Fibroblast of skin of right quadriceps (primary cell): ENCODE results near the gene MAD1L1.
"Not testable (repeated sequence)": the region's sequence is repeated elsewhere in the genome, so short reads cannot be mapped to it uniquely, and the experiment has no call there.

Experiments used
- DNase-seq: peaks from one replicate; pipeline ENCODE4 v3.0.0-alpha.2; 2013

The MAD1L1 gene

GRCh38 chr7:2080477-2080876 lies 152.3 kb downstream of the MAD1L1 start:
- no peak for DNase-seq

- no peak for DNase-seq
Observed at GRCh38 chr7:2080060-2080387, 152.7 kb downstream of the MAD1L1 start.

- DNase-seq: peak; percentile 22
Observed at GRCh38 chr7:2079332-2080059, 153.2 kb downstream of the MAD1L1 start.

DNA sequence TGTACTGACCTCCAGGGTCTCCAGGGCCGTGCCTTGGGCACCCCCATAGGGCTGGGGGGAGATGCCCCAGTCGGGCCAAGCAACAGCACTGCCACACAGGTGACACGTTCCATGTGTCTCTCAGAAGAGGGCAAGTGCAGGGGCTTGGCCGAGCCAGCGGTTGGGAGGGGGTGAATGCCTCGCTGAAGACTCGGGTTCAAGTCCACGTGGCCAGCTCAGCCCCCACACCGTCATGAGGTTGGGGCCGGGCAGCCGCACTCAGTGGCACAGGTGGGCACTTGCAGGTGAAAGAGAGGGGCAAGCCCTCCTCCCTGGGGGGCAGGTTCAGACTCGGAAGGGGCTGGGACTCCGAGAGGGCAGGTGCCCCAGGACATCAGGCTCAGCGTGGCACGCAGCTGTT lies 153.8 kb downstream of the MAD1L1 start:
- DNase-seq: no peak

DNA sequence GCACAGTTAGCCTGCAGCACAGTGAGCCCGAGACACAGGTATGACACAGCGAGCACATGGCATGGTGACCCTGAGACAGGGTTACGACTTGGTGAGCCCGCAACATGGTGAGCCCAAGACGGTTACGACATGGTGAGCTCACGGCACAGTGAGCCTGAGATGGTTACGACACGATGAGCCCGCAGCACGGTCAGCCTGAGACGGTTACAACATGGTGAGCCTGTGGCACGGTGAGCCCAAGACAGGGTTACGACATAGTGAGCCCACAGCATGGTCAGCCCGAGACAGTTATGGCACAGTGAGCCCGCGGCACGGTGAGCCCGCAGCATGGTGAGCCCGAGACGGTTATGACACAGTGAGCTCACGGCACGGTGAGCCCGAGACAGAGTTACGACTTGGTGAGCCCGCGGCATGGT lies 156.1 kb downstream of the MAD1L1 start:
- DNase-seq: no peak

GRCh38 chr7:2075811-2076210 lies 156.9 kb downstream of the MAD1L1 start:
- DNase-seq: no peak

DNA sequence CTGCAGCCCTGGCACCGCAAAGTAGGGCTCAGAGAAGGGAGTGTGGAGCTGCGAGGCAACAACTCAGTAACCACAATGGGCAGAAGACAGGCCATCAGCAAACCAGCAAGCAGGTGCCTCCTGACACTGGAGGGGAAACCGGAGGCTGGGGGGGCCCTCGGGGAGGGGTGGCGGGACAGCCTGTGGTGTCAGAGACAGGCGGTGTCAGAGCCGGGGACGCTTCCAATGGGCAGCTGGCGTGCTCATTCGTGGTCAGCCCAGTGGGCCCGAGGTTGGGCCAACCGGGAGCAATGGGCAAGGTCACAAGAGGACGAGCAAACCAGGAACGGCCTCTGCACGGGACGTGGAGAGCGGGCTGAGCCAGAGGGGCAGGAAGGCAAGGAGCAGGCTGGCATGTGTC lies 158.1 kb downstream of the MAD1L1 start:
- no peak for DNase-seq

GRCh38 chr7:2072798-2073197 lies 159.9 kb downstream of the MAD1L1 start:
- no peak for DNase-seq

DNA sequence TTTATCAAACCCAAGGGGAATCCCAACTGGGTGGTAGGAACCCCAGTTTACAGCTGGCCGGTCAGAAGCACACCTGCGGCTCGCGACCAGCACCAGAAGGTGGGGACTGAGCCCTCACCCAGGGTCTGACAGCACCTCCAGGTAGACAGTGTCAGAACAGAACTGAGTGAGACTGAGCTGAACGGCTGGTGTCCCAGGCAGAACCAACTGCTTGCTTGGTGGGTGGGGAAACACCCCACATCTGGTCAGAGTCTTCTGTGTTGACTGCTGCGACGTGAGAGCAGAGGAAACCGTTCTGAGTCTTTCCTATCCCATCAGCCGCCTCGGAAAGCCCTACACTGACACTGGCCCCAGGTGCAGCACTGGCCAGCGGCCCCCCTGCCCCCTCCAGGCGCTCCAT lies 160.7 kb downstream of the MAD1L1 start:
- no peak for DNase-seq

DNA sequence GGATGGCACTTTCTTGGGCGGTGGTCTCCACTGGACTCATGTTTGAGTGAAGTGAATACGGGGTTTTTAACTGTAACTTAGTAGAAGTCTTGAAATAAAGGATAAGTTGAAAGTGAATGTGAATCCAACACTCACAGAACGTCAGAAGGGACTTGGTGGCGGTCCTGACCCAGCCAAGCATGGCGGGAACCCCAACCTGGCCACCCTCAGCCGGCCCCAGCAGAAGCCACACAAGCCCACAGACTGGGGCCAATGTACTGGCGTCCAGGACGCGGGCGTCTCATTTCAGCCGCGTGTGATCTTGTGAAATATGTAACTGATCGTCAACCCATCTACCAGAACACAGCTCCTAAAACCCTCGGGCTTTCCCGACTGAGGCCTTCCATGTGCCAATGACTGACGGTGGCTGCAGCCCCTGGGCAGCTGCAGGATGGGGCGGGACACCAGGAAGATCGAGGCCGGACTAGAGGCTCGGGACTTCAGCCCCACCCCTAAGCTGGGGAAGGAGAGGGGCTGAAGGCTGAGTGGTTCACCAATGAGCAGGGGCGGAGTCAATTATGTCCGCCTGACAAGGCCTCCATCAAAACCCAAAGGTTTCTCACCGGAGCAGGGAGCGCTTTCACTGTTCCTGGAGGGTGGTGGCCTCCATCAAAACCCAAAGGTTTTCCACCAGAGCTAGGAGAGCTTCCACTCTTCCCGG lies 161.5 kb downstream of the MAD1L1 start:
- no peak for DNase-seq

DNA sequence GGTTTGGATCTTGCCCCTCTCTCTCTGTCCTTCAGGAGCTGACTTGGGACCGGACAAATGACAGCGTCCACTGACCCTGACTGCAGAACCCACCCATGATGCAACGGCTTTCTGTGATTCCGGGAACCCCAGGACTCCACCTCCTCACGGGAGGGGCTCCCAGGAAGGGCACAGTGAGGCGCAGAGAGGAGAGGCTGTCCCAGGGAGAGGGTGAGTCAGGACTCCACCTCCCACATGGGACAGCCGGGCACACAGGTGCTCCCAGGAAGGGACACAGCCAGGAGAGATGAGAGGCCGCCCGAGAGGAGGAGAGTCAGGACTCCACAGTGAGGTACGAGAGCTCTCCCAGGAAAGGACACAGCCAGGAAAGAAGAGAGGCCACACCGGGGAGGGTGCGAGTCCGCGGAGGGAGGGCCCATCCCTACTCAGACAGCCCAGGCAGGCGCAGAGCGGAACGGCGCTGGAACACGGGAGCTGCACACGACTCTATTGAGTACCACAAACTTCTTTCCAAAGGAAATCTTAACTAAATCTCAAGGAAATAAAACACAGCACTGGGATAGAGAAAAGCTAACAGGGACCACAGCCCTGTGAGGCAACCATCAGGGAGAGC lies 162.5 kb downstream of the MAD1L1 start:
- no peak for DNase-seq

DNA sequence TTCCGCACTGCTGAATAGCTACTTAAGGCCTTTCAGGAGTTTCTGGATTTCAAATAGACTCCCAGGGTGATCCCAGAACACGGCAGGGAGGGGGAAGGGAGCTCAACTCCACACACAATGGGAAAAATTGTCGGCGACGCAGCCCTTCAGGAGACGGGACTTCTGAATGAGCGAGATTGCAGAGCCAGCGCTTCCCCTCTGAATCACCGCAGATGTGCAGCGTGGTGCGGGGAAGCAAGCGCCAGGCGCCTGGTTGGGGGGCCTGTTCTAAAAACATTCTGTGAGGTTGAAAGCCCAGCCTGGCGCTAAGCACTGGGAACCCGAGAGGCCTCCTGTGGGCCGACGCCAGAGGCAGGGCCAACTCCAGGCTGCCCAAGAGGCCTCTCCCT lies 163.3 kb downstream of the MAD1L1 start:
- DNase-seq: peak; percentile 67

- DNase-seq: no peak
Observed at GRCh38 chr7:2068693-2069471, 163.9 kb downstream of the MAD1L1 start.

GRCh38 chr7:2066251-2066919 lies 166.4 kb downstream of the MAD1L1 start:
- DNase-seq: no peak

DNA sequence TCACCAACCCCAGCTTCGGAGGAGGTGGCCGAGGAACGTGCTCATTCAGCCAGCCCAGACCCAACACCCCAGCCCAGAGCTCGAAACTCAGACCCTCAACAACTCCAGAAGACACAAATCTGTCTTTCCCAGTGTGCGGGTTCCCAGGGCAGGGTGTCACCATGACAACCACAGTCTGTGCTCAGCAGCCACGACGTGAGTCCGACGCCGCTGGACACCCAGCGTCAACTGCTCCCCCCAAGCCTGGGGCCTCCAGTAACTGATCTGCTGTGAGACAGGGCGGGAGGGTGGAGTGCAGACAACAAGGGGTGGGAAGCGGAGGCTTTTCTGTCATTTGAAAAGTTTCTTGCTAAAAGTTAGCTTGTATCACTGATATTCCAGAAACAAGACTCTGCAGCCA lies 167.2 kb downstream of the MAD1L1 start:
- DNase-seq: no peak

GRCh38 chr7:2063563-2064260 lies 169.0 kb downstream of the MAD1L1 start:
- DNase-seq: peak; percentile 31

DNA sequence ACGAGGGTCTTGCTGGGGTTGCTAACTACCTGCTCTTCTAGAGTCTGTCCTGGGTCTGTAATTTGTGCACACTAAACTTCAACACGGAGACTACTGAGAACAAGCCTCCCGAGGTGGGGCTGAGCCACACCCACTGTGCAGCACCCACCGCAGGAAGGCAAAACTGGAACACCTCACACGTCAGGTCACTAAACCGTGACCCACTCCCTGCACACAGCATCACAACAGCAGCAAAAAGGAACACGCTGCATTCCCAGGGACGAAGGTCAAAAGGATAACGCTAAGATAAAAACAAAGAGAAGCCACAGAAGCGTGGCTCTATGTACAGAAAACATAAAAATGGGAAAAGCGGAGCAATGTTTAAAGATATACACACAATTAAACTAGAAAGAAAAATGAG lies 170.1 kb downstream of the MAD1L1 start:
- DNase-seq: no peak

GRCh38 chr7:2060701-2061100 lies 172.0 kb downstream of the MAD1L1 start:
- DNase-seq: no peak

DNA sequence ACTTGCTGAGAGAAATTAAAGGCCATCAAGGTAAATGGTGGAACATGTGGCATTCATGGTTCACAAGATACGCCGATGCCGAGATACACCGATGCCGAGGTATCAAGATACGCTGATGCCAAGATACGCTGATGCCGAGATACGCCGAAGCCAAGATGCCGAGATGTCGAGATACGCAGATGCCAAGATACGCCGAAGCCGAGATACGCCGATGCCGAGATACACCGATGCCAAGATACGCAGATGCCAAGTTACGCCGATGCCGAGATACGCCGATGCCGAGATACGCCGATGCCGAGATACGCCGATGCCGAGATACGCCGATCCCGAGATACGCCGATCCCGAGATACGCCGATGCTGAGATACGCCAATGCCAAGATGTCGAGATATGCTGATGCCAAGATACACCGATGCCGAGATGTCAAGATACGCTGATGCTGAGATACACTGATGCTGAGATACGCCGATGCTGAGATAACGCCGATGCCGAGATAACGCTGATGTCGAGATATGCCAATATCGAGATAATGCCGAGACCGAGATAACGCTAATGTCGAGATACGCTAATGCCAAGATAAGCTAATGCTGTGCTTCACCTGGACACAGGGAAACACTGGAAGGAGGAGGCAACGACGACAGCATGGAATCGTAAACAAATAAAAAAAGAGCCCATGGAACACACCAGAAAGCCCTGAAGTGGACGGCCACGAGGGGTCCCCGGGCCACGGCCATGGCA lies 172.6 kb downstream of the MAD1L1 start:
- no peak for DNase-seq

GRCh38 chr7:2058246-2058645 lies 174.5 kb downstream of the MAD1L1 start:
- not testable (repeated sequence) for DNase-seq

- DNase-seq: no peak
Observed at GRCh38 chr7:2055956-2056355, 176.8 kb downstream of the MAD1L1 start.

DNA sequence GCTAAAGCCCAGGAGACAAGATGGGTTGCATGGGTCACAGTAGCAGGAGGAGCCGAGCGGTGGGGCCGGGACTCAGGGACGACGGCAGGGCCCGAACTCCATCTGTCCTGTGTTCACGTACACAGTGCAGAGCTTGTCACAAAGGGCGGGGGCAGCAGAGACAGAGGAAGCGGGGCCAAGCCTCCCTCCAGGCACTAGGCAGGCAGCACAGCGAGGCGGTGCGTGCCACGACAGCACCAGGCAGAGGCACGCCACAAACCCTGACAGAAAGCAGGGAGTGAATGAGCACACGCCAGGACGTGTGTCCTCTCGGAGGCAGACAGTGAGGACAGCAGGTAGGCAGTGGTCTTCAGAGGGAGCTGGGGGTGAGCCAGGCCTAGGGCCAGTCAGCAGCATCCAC lies 177.8 kb downstream of the MAD1L1 start:
- no peak for DNase-seq
